OCI-M2 (cell line): ENCODE measurements around the gene TMBIM1.

Experiments
- DNase-seq: peaks from one replicate; lab custom pipeline; 2025; ENCODE audit not compliant: unreplicated experiment; lab: John Stamatoyannopoulos, UW

The TMBIM1 gene

DNA sequence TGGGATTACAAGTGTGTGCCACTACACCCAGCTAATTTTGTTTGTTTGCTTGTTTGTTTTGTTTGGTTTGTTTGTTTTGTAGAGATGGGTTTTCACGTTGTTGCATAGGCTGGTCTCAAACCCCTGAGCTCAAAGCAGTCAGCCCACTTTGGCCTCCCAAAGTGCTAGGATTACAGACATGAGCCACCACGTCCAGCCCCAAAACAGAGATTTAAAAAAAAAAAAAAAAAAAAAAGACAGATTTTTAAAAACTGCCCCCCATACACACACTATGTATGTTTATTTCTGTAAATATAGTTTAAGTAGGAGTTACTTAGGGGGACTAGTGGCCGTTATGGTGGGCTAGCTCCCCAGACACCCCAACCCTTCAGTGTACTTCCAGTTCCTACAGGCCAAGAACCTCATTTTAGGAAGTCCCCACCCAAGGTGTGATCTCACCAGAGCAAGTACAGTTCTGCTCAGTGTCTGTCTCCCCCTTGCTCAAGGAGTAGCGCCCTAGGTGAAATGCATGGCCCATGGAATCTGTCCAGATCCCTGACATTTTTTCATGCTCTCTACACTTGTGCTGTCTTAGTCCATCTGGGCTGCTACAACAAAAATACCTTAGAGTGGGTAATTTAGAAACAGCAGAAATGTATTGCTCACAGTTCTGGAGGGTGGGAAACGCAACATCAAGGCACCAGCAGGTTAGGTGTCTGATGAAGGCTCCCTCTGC lies 1.6 kb upstream of the TMBIM1 start:
- DNase-seq, result no peak

DNA sequence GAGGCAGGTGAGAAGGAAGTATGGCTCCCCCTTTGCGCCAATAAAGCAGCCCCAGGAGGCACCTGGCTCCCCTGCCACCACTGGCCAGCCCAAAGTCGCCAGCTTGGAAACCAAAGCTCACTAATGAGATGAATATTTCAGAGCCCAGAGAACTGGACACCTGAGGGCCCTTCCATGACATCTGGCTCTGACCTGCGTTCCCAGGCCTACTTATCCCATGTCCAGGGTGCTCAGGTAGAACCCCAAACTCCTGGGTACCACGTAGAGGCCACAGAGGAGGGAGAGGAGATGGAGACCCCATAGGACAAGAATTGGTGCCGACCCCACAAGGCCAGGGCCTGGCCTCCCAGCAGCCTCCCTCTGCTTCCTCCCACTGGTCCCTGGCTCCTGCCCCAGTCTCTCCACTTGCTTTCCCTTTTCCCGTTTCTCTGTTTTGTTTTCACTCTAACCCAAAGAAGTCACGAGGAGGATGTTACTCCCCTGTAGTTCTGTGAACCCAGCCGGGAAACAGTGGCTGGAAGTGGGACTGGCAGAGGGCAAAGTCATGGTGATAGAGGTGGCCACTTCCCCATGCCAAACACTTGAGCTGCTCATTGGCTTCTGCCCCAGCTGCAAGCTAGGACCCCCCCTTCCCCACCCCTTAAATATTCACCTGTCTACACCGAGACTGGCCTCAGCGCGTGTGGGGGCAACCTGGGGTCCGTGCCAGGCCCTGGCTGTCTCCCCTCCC lies 820 bp downstream of the TMBIM1 start:
- DNase-seq, result no peak

DNA sequence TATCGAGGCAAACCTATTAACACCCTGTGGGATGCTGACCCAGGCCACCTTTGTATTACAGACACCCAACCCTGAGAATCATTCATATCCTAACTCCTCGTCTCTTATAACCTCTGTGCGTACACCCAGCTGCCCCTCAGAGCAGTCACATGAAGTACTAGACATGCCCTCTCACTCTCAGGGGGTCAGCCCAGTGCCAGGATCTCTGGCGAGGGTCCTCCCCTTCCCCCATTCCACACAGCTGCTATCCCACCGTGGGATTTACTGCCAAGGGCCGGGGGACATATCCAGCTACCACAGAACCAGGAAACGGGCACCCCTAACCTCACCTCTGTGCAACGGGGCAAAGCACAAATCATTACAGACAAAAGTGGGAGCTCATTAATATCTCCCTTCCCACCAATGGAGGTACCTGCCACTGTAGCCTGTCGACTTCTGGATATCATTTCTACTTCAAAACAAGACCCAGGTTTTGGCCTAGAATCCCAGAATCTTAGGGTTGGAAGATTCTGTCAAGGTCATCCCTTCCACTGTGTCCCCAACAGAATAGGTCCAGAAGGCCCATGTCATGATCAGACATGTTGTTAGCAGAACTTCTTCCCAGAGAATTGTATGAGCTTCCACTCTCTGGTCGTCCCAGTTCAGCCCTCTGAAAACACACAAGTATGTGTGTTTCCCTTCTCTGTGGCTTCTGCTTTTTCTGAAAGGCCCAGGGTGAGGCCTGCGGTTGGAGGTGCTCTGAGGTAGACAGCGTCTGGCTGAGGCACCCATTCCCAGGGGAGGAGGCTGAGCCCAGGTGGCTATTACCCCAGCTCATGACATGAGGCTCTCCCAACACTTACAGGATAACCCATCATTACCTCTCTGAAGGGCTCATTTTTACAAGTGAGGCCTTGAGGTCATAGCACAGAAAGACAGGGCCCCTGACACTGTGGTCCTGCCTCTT lies 1.7 kb downstream of the TMBIM1 start:
- no peak for DNase-seq

DNA sequence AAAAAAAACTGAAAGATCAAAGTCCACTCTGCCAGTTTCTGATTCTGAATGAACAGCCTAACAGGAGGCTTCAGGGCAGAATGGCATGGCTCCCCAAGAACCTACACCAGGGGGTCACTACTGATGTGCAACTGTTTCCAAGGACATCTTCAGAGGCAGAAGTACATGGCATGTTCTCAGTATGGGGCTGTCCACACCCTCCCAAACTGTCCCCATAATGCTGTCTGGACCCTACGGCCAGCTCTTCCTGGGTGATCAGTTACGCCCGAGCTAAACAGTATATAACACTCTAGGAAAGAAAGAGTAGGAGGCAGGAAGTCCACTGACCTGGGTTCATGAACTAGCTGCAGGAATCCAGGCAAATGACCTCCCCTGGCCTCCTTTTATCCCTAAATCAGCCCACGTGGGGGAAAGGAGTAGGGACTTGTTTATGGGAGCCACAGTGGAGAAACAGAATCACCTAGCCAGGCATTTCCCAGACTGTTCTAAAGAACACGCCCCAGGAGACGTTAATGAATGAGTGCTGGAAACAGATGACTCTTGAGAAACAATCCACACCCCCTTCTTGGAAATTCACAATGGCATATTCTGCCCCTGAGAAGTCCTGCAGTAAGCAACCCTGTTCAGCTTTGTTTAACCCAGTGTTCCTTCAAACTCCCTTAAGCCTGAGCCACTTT lies 2.5 kb downstream of the TMBIM1 start:
- DNase-seq, result no peak

DNA sequence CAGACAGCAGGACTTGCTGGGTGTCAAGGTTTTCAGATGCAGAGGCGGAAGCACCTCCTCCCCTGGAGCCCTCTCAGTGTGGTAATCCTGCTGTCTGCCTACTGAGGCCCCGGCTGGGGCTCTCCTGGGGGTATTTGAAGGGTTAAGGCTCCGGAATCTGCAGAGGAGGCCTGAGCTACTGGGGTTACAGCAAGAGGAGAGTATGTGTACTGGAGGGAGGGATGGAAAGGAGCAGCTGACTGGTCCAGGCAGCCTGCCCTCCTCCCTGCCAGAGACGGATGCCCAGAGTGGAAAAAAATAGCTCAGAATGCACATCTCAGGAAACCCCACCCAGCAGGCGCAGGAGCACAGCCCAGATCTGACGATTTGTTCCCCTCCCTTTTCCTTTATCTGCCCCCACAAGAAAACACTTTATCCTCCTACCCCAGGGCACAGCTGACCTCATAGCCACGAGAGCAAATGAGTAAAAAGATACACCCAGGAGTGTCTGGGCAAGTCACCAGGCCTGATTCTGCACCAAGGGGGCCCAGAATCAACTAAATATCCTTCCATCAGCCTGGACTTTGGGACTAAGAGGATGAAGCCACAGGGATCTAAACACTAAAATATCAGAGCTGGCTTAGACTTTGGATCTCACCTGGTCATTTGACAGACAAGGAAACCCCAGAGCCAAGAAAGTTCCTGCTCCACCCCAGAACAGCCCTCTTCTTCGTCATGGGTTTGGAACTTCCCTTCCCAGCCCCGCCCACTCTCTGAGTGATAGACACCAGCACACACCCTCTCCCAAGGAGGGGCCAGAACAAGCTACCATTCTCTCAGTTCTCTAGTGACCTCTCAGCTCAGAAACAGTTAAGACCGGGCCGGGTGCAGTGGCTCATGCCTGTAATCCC lies 5.5 kb downstream of the TMBIM1 start:
- peak; percentile 92 for DNase-seq

DNA sequence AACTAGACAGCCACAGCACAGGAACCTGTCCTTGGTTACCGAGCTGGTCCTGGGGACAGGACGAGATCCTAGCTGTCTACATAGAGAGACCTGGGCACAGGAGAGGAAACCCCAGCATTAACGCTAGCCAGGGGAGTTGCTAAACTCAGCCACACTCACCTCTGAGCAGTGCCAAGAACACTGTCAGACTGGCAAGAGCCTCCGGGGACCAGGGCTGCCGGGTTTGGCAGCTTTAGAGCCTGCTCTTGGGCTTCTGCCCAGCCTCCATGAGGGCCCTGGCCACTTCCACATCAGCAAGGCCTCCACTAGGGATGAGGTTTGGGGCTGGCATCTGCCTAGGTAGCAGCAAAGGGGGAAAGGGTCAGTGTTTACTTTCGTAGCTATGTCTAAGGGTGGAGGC lies 6.7 kb downstream of the TMBIM1 start:
- no peak for DNase-seq

DNA sequence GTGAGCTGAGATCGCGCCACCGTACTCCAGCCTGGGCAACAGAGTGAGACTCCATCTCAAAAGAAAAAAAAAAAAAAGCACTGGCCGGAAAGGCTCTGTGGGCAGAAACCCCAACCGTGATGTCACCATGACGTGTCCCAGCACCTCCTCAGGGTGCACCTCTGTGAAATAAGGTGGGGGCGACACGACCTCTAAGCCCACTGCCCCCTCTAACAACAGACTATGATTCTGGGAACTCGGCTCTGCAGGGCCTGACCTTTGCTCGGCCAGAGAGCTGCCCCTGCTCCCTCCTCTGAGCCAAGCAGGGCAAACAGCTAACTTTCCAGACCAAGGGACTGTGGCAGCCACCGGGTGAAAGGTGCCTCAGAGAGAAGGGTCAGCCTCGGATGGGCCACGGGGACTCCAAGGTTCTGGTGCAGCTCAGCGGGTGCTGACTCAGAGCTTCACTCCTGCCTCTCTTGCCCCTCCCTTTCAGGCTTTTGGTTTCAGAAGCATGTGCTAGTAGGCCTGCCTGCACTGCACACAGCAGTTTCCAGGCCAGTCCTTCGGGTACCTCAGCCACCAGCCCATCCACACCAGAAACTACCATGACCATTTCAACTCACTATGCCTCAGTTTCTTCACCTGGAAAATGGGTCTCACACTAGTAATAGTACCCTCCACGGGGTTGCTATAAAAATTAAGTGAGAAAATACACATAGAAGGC lies 8.0 kb downstream of the TMBIM1 start:
- no peak for DNase-seq

DNA sequence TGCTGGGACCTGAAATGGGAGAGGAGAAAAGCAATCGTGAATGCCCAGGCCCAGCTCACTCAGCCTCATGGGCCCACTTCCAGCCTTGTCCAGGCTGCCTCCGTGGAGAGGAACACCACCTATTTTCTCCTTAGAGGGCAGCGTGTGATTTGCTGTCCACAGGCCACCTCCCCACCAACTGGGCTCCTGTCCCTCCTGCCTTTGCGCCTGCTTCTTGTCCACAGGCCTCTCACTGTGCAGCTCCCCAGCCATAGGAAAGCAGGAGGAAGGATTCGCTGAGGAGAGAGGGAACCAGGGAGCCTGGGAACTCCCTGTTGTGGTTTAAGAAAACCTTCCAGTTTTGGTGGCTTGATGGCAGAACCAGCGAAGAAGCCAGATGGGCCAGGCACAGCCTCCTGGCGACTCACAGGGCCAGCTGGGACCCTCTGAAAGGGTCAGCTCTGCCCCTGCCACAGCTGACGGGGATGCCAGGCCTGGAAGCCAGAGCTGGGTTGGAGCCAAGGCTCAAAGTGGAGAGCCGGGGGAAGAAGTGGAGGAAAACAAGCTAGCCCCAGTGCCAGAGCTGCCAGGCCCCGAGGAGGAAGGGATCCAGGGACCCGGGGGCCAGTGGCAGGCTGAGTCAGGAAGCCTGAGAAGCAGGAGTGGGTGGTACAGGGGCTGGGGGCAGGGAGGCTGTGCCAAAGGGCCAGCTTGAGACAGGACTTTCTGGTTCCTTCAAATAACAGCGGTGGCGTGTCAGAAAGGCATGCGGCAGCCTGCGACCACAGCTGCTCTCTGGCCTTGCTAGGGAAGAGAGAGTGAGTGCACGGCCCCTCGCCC lies 9.9 kb downstream of the TMBIM1 start:
- no peak for DNase-seq

DNA sequence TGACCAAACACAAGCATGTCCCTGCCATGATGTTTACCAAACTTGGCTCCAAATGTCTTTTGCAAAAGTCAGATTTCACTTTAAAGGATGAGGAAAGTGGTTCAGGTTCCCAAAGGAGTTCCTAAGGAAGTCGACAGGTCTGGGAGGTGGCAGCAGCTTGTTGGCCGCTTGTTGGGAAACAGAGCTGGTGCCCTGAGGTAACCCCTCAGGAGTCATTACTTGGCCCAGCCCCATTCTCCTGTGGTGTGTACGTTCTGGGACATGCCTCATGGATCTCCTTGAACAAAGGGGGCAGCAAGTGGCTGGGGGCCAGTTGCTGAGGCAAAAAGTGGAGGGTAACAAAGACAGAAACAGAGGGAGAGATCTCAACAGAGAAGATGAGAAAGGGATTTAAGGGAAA lies 10.9 kb downstream of the TMBIM1 start:
- no peak for DNase-seq

DNA sequence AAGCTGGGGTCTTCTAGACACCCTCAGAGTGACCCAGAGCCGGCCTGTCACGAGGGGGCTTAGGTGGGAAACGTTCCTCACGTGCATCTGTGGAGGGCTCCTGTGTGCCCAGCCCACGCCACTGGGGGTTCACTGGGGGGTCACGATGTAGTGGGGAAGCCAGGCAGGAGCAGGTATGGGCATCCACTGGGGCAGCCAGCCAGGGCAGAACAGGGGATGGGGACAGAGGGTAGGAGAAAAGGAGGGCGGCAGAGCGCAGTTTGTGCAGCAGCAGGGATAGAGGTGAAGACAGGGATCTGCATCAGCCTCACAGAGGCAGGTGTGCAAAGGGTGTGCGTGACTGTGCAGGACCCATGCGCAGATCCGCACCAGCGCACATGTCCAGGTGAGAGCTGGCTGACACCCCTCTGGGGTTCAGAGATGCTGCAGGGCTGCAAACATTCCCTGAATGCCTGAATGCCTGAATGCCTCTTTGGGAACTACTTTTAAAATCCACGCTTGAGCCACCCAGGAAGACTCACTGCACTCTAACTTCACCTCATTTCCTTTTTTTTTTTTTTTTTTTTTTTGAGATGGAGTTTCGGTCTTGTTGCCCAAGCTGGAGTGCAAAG lies 11.9 kb downstream of the TMBIM1 start:
- DNase-seq, result no peak

DNA sequence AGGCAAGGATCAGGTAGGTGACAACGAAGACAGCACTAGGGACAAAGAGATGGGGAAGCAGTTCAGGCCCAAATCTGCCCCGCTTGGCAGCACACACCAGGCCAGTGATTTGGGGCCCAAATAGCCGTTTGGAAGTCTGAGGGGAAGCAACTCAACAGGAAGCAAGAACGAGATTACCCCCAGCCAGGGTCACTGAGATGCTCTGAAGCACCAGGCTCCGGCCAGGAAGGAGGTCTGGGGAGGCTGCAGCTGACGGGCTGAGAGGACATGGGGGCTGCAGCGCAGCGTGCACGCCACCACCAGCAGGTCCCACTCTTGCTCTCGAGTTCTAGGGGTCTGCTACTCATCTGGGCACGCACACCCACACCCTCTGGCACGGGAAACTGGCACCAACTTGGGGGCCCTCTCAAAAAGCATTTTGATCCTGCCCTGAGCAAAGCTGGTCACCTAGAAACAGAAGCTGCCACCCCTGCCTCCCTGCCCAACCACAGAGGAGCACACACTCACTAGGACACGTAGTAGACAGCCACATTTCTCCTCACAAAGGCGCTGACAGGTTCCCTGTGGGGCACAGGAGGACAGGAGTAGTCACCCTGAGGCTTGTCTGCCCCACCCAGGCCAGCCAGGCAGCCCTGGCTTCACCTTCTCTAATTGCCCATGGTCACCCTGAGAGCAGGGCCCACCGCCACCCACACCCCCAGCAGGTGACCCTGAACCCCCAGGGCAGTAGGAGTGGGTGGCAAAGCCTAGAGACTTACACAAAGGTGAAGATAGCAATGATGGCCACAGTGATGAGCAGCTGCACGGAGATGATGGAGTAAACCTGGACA lies 13.6 kb downstream of the TMBIM1 start:
- DNase-seq, result no peak

DNA sequence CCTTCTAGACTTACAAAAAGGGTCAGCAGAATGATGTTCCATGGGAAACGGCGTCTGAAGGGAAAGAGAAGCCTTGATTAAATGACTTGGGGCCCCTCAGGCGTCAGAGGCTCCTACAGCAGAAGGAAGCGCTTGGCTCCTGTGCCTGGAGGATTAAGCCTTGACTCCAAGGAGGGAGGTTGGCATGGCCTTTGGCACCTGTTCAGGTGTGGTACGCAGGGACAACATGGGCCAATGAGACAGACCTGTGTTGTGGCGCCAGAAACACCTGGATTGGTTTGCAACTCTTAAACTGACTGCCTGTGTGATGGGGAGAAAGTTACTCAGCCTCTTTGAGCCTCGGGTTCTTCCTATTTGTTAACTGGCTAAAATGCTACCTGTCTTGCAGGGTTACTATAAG lies 14.4 kb downstream of the TMBIM1 start:
- no peak for DNase-seq

DNA sequence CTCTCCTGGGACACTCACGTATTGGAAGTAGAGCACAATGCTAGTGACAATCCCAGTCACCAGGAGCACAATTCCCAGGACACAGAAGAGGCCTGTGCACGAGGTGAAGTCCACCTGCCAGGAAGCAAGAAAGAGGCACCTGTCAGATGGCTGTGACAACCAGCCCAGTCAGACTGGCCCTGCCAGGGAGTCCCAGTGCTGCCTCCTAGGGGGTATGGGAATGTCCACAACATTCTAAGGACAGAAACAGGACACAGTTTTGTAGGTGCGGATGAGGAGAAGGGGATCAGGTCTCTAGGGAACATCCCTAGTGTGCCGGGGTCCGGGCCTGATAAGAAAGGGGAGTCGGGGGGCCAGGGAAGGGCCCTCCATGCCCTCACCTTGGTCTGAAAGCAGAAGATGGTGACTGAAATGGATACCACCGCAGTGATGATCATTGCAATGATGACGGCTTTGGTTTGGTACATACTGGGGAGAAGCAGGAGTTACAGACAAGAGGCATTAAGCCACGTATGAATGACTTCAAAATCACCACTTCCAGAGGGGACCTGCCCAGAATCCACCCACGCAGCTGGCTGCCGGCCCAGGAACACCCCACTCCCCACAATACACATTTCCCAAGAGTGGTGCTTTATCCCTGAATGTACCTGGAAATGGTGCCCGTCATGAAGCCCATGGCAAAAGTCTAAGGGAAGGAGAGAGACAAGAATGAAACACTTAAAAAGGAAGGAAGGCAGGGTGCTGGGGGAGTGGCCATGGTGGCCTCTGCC lies 15.1 kb downstream of the TMBIM1 start:
- DNase-seq, result no peak

DNA sequence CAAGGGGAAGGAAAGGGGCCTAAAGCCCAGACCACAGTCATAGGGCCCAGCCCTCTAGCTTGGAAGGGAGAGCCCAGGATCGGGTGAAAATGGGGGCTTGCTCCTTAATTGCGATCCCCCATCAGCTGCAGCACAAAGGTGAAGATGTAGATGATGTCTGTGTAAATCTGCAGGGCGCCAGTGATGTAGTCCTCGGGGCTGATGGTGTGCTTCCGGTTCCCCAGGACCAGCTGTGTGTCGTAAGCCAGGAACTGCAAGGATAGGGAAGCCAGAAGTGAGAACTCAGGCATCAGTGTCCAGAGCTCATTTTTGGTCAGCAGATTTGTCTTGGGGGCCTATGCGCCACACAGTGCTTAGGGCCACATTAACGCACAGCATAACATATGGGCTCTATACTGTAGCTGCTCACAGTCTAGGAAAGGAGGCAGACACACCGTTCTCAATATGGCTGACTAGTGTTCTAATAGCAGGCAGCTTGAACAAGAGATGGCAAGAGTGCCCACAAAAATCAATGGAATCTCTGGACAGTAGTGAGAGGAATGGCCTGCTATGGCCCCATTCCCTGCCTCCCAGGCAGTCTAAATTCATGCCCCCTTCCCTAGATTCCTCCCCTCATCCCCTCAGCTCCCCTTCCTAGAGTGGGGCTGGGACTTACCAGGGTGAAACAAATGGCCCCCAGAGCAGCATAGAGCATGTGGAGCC lies 16.8 kb downstream of the TMBIM1 start:
- no peak for DNase-seq

DNA sequence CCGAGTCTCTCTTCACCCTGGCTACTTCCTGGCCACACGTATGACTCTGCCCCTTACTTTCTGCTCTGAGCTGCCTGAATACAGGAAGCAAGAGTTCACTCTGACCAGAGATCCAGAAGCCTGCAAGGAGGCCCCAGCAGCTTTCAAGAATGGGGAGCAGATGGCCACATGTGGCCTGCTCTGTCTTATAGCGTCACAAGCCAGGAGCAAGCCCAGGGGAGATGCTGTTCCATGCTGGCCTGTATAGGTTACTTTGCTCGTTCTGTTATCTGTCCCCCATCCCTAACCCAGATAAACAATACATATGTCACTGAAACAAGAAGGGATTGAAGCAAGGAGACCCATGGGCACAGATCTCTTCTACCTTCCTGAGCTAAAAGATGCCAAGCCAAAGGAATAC lies 17.7 kb downstream of the TMBIM1 start:
- DNase-seq, result no peak

DNA sequence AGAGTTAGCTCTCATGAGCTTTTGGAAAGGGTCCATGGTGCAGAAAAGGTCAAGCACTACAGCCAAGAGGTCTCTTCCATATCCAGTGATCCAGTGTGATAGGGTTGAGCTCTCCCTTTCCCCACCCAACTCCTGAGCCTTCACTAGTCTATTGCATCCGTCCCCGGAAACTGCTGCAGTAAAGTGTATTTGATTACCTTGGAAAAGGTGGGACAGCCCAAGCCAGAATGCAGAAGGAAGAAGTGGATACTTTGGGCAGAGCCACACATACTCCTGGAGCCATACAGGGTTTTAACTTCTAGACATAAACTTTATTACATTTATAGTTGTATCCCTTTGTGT lies 18.4 kb downstream of the TMBIM1 start:
- no peak for DNase-seq
